ENCODE data around the gene EDA.

Gene EDA

DNA sequence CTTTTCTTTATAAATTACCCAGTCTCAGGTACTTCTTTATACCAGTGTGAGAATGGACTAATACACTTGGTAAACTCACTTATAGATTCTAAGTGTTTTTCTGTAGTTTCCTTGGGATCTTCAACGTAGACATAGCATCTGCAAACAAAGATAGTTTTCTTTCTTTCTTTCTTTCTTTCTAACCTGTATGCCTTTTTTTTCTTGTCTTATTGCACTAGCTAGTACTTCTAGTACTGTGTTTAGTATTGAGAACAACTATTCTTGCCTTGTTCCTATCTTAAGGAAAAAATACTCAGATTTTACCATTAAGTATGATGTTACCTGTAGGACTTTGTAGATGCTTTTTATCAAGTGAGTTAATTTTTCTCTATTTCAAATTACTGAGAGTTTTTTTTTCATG, 102.2 kb downstream of the EDA start:
- in situ Hi-C loops (cut with HindIII; ENCODE audit: low sequenced_read_pairs): no loop called here
- H3K4me3 ChIP-seq (ENCODE audit: low read depth, low read length): no peak overlapping the region
- DNase-seq (ENCODE audit: low read depth, low spot score): no peak
- TF ChIP-seq, protein P1, sequence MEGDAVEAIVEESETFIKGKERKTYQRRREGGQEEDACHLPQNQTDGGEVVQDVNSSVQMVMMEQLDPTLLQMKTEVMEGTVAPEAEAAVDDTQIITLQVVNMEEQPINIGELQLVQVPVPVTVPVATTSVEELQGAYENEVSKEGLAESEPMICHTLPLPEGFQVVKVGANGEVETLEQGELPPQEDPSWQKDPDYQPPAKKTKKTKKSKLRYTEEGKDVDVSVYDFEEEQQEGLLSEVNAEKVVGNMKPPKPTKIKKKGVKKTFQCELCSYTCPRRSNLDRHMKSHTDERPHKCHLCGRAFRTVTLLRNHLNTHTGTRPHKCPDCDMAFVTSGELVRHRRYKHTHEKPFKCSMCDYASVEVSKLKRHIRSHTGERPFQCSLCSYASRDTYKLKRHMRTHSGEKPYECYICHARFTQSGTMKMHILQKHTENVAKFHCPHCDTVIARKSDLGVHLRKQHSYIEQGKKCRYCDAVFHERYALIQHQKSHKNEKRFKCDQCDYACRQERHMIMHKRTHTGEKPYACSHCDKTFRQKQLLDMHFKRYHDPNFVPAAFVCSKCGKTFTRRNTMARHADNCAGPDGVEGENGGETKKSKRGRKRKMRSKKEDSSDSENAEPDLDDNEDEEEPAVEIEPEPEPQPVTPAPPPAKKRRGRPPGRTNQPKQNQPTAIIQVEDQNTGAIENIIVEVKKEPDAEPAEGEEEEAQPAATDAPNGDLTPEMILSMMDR (IDR thresholded peaks at IDR 0.05; ENCODE audit: low read depth, low read length): no peak

DNA sequence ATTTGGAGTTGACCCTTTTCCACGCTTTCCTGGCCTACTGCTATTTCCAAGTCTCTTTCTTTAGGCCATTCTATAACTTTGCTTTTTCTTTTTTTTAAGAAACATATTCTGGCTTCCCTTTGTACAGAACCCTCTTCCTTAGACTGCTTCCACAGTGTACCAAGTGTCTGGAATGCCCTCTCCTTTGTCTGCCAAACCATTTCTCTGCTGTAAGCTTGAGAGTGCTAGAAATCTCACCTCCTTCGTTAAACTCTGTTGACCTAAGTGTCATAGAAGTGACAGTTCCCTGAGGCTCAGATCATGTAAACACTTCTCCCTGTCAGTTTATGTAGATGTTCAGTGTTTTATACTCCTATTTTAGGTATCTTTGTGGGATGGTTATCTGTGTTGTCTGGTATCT, 108.4 kb downstream of the EDA start:
- TF ChIP-seq, protein P1 (IDR thresholded peaks at IDR 0.05; ENCODE audit: low read depth, low read length): no peak
- in situ Hi-C loops (cut with HindIII; ENCODE audit: low sequenced_read_pairs): no loop called here
- H3K4me3 ChIP-seq (ENCODE audit: low read depth, low read length): no peak overlapping the region
- DNase-seq (ENCODE audit: low read depth, low spot score): no peak

DNA sequence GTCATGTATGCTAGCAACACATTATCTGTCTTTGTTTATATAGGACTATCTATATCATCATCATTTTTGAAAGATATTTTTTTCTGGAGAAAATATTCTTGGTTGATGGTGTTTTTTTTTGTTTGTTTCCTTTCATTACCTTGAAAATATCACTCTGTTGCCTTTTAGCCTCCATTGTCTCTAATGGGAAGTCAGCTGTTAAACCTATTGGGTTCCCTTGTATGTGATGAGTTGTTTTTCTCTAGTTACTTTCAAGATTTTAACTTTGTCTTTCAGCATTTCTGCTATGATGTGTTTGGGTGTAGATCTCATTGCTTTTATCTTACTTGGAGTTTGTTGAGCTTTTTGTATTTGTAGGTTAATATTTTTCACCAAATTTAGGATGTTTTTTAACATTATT, 124.4 kb downstream of the EDA start:
- H3K4me3 ChIP-seq (ENCODE audit: low read depth, low read length): no peak overlapping the region
- in situ Hi-C loops (cut with HindIII; ENCODE audit: low sequenced_read_pairs): no loop called here
- TF ChIP-seq, protein P1 (IDR thresholded peaks at IDR 0.05; ENCODE audit: low read depth, low read length): no peak
- DNase-seq (ENCODE audit: low read depth, low spot score): no peak

DNA sequence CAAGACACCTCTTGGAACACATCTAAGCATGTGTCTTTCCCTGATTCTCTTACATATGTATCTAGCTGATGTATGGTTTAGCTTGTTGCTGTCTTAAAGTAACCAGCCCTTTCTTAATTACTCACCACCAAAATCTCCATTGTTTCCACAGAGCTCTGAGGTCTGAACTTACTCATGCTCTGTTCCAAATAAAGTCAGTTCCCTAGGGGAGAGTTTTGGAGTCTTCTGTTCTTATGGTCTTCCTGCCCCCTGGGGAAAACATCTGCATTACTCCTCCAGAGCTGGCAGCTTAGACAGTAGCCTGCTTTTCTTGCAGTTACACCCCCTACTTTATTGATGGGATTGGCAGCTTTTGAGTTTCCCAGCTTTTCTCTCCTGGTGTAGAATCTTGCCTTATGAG, 125.8 kb downstream of the EDA start:
- DNase-seq (ENCODE audit: low read depth, low spot score): no peak
- no peak overlapping the region for H3K4me3 ChIP-seq (ENCODE audit: low read depth, low read length)
- in situ Hi-C loops (cut with HindIII; ENCODE audit: low sequenced_read_pairs): no loop called here
- TF ChIP-seq, protein P1 (IDR thresholded peaks at IDR 0.05; ENCODE audit: low read depth, low read length): no peak

DNA sequence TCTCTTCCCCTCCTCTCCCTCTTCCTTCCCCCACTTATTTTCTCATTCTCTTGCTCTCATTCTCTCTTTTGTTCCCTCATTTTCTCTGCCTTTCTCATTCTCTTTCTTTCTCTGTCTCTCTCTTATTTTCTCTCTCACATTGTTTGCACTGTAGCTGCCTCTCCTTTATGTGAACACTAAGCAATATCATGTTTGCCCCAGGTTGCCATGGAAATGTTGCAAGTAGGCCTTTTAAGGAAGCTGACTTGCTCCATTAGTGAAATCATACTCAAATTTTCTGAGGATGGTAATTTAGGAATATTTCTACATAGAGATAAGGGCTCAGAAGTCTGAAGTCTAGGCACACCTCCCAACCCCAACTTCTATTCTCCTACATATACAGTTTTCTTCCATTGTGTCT, 130.1 kb downstream of the EDA start:
- TF ChIP-seq, protein P1 (IDR thresholded peaks at IDR 0.05; ENCODE audit: low read depth, low read length): no peak
- in situ Hi-C loops (cut with HindIII; ENCODE audit: low sequenced_read_pairs): no loop called here
- DNase-seq (ENCODE audit: low read depth, low spot score): no peak
- H3K4me3 ChIP-seq (ENCODE audit: low read depth, low read length): no peak overlapping the region

GRCh38 chrX:69748055-69748454, 132.1 kb downstream of the EDA start:
- no peak for DNase-seq (ENCODE audit: low read depth, low spot score)
- TF ChIP-seq, protein P1 (IDR thresholded peaks at IDR 0.05; ENCODE audit: low read depth, low read length): no peak
- no peak overlapping the region for H3K4me3 ChIP-seq (ENCODE audit: low read depth, low read length)
- in situ Hi-C loops (cut with HindIII; ENCODE audit: low sequenced_read_pairs): no loop called here

Data from astrocyte of the spinal cord (primary cell).